Measurements from ENCODE around the gene ZNF747.
A peak's percentile ranks its signal among the peaks of the same experiment; 100 is the strongest.

The ZNF747 gene

DNA sequence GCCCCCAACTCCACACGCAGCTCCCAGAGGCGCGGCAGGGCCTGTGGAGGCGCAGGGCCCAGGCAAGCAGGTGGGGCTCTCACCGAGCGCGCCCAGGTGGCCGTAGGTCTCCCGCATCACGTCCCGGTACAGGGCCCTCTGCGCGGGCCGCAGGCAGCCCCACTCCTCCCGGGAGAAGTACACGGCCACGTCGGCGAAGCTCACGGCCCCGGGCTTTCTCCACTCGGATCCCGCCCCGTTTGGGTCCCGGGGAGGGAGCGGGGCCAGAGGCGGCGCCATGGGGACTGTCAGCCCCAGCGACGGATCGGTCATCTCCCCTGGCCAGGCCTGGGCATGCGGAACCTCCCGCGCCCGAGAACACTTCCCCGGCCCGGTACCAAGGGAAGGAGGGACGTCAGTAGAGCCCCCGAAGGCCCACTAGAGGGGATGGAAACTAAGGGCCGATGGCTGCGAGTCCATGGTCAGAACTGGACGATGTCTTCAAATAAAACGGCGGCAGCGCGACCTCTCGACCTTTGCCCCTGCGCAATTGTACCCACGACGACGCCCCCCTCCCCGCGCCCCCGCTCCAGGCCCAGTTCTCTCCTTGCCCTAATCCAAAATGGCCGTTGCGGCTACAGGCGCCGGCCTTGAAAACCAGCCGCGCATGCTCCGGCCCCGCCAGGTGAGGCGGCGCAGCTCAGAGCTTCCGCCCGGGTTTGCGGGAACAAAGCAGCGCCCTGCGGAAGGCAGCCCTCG lies at the start of gene ZNF747:
ZNF747 (minus strand) TSS at position 491 of the 738 bp plus-strand sequence; CDS start at position 312, 179 bp downstream.
- peak; percentile 84 for DNase-seq (ENCODE audit: low read depth)

DNA sequence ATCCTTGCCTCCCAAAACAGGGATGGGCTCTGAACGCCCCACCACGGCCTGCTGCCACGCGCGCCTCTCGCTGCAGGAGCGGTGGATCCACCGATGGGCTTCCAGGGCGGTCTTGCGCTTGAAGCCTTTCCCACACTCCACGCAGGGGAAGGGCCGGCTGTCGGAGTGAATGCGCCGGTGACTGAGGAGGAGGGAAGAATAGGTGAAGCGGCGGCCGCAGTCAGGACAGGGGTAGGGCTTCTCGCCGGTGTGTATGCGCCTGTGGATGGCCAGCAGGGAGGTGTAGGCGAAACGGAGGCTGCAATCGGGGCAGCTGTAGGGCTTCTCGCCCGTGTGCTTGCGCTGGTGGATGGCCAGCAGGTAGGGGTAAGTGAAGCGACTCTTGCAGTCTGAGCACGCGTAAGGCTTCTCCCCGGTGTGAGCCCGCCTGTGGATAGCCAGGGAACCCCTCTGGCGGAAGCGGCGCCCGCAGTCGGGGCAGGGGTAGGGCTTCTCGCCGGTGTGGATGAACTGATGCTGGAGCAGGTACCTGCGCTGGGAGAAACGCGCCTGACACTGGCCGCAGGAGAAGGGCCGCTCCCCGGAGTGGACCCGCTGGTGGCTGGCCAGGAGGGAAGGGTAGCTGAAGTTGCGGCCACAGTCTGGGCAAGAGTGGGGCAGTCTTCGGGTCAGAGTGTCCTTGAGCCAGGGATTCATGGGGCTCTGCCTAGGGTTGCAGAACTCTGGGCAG lies 48.1 kb upstream of the ZNF747 start:
- DNase-seq (ENCODE audit: low read depth): no peak

DNA sequence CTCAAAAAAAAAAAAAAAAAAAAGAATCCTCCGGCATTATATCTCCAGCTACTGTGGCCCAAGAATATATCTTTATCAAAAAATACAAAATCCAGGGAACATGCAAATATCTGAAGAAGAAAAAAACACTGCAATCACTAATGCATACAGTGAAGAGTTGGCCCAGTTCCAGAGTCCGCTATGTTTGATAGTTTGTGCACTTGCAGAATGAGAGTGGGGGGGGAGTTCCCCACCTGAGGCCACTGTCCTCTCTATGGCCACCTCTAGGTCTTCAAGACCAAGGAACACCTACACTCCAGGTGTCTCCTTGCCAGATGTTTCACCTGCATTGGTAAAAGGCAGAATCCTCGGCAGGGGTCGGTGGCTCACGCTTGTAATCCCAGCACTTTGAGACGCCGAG lies 46.8 kb upstream of the ZNF747 start:
- no peak for DNase-seq (ENCODE audit: low read depth)

DNA sequence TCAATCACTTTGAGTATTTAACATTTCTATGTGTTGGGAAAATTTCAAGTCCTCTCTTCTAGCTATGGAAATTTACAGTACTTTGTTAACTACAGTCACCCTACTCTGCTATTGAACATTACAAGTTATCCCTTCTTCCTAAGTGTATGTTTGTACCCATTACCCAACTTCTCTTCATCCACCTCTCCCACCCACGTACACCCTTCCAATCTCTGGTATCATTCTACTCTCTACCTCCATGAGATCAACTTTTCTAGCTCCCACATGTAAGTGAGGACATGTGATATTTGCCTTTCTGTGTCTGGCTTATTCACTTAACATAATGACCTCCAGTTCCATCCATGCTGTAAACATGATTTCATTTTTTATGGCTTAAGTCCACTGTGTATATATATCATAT lies 40.0 kb upstream of the ZNF747 start:
- no peak for DNase-seq (ENCODE audit: low read depth)

DNA sequence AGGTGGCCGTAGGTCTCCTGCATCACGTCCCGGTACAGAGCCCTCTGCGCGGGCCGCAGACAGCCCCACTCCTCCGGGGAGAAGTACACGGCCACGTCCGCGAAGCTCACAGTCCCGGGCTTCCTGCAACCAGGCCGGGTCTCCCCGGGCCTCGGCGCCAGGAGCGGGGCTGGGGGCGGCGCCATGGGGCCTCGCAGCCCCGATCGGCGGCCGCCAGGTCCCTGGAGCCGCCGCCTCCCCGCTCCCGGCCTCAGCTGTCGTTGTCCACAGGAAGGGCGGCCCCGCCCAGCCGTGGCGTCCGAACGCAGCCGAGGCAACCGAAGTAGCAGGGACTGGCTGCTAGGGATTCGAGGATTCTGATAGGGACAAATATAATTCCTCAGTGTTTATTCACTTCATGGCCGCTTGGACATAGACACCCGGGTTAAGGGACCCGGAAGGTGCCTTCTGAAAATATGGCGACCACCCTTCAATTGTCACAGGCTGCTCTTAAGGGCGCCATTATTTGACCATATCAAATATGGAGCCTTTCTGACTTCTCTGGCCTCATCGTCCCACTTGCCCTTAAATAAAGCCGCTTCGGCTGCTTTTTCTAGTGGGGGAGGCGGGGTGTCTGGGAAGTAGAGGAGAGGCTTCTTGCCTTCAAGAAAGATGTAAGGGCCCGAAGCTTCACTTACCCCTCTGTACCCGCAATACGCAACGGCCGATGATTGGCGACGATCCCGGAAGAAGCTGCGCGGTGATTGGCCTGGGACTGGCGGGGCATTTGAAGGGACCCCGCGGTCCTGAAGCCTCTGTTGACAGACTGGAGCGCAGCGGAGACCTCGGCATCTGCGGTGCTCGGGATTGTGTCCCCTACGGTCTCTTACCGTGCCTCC lies 37.0 kb upstream of the ZNF747 start, which contains the start of gene ZNF688:
ZNF688 (minus strand) TSS at position 270 of the 878 bp plus-strand sequence; CDS start at position 185, 85 bp downstream.
- peak; percentile 87 for DNase-seq (ENCODE audit: low read depth)

DNA sequence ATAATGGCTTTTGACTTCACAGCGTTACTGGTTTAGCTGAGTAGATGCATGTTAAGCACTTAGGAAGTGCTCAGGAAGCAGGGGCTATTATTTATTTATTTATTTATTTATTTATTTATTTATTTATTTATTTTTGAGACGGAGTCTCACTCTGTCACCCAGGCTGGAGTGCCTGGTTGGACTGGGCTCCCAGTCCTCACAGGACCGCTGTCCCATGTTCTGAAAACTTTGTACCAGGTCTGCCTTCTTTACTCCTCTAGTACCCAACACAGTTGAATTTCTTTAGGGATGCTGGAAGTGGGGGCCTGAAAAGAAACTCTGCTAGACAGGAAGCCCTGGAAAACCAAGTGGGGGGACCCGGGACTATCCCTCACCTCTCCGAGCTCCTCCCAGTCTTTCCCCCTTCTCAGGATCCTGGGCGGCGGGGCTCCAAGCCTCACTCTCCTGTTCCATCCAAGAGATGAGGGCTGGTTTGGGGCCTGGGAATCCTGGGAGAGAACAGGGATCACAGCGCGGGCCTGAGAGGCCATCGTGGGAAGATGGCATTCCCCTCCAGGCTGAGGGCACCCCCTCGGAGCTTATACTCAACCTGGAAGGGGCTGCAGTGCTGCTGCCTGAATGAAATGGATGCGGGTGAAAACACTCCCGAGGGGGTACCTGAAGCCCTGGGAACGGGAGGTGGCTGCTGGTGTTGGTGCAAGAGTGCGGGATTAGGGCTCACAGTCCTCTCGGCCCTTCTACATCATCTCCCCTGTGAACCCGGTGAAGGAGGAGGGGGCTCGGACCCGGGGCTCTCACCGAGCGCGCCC lies 36.2 kb upstream of the ZNF747 start:
- DNase-seq (ENCODE audit: low read depth): no peak

DNA sequence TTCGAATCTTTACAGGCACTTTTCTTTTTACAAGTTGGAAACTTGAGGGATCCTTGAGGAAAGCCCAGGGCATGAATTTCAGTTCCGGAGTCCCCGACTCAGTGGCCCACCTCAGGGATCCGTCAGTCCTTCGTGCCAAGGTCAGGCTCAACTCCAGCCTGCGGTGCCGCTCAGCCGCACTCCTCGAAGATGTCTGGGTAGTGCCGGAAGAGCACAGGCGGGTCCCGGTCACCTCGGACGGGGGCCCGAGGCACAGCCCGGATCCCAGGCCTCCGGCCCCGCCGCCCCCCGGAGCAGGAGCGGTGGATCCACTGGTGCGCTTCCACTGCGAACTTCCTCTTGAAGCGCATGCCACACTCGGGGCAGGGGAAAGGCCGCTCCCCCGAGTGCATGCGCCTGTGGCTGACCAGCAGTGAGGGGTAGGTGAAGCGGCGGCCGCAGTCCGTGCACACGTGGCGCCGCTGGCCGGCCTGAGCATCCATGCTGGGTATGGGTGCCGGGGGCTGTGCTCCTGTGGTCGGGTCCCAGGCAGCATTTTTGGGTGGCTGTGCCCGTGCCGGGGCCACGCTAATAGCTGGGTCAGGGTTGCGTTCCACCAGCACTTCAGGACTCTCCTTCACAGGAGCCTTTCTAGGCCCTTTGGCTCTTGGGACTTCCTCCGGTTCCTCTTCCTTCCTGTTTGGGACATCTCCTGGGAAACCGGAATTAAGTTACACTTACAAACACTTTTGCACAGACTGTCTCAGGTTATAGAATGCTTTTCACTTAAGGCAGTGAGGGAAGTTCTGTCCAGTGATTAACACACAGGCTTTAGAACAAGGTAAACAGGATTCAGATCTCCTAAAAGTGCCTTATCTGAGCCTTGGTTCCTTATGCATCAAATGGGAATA lies 35.3 kb upstream of the ZNF747 start:
- no peak for DNase-seq (ENCODE audit: low read depth)

DNA sequence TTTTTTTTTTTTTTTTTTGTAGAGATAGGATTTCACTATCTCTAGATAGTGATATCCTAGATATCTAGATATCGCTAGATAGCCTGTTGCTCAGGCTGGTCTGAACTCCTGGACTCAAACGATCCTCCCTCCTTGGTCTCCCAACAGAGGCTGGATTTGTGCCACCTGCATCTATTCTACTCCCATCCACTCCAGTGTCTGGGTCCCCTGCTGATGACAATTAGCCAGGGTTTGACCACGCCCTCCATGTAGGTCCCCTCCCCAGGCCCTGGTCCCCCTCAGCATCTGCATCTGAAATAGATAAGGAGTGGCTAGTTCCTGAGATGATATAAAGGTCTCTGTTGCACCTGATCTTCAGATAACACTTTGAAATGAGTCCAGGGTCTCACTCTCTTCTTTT lies 34.6 kb upstream of the ZNF747 start:
- DNase-seq (ENCODE audit: low read depth): no peak

DNA sequence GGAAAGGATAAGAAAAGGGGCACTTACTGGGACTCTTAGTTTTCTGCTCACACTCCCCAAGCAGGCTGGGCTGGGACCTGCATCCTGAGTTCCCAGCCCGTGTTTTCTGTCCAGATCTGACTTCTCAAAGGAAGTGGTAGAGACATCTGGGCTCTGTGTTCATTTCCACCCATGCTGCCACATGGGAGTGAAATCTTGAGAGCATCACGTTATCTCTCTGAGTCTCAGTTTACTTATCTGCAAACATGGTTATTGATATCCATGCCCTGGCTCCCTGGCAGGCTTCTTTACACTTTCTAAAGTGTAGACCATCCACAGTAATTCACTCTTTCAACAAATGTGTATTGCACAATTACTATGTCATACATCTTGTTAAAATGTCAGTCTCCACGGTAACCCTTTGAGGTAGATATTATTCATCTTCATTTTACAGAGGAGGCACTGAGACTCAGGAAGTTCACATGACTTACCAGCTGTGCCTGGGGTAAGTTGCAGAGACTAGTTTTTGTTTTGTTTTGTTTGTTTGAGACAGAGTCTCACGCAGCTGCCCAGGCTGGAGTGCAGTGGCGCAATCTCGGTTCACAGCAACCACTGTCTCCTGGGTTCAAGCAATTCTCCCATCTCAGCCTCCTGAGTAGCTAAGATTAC lies 33.5 kb upstream of the ZNF747 start:
- DNase-seq (ENCODE audit: low read depth): no peak

DNA sequence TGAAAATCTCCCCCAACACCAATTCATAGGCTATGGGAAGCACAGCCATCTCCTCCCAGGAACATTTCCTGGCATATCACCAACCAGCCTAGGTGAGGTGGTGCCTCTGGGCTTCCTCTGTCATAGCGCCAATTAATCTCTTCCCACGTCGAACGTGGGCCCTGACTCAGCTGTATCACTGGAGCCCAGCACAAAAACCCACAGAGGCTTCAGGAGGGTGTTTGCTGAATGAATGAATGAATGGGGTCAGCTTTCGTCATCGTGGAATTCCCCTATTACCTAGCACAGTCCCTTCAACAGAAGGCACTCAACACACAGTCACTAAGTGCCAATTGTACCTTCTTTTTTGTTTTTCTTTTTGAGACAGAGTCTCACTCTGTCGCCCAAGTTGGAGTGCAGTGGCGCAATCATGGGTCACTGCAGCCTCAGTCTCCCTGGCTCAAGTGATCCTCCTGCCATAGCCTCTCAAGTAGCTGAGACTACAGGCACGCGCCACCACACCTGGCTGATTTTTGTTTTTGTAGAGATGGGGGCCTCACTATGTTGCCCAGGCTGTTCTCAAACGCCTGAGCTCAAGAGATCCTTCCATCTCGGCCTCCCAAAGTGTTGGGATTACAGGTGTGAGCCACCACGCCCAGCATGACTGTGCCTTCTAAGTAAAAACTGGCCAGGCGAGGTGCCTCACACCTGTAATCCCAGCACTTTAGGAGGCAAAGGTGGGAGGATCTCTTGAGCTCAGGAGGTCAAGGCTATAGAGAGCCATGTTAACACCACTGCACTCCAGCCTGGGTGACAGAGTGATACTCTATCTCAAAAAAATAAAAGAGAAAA lies 32.7 kb upstream of the ZNF747 start:
- DNase-seq (ENCODE audit: low read depth): no peak

DNA sequence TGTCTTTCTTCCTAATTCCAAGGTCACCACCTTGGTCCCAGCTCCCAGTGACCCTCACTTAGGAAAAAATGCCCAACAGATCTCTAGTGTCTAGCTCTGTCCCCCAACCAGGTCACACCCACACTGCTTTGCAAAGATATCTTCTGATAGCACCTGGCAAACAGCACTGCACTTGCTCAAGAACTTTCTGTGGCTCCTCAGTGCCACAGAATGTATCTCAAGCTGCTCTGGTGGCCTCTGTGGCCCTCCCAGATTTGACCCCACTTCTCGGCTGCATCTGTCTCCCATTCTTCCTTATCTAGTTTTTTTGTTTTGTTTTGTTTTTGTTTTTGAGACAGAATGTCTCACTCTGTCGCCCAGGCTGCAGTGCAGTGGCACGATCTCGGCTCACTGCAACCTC lies 31.9 kb upstream of the ZNF747 start:
- DNase-seq (ENCODE audit: low read depth): no peak

DNA sequence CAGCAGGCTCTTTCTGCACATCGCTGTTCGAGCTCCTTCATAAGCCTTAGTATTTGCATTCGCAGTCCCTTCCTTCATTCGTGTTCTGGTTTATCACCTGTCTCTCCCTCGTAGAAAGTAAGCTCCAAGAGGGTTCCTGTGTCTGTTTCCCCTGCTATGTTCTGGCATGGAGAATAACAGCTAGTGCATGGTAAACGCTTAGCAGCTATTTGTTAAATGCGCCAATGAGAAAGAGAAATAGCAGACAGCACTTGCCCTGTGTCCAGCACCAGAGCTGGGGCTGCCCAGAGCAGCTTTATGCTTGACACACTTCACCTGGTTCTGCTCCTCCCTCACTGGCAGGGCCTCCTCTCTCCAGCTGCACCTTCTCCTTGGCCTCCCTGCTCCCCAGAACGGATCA lies 31.3 kb upstream of the ZNF747 start:
- no peak for DNase-seq (ENCODE audit: low read depth)

DNA sequence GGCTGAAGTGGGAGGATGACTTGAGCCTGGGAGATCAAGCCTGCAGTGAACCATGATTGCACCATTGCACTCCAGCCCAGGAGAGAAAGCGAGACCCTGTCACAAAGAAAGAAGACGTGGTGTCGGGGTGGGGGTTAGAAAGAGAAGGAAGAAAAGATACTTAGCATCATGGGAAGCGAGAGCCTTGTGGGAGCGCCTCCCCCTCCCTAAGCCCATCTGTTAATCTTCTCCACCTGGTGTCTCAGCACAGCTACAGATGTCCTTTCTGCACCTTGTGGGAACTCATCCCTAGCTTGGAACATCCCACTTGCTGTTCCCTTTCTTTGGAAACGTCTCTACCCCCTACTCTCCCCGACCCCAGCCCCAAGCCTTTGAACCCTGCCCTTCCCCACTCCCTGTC lies 30.9 kb upstream of the ZNF747 start:
- no peak for DNase-seq (ENCODE audit: low read depth)

DNA sequence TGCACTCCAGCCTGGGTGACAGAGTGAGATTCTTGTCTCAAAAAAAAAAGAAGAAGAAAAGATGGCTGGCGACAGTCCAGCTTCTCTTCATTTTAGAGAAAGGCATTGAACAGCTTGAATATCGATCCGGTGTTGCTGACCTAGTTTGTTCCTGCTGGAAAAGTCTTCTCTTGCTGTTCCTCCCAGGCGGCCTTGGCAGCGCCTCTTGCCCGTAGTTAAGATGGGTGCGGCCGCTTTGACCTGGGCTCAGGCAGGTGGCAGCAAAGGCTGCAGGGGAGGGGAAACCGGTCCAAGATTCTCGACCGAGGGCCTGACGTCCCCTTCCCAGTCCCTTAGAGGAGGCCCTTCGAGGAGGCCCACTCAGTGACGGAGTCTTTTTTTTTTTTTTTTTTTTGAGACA lies 27.4 kb upstream of the ZNF747 start:
- DNase-seq (ENCODE audit: low read depth): no peak

DNA sequence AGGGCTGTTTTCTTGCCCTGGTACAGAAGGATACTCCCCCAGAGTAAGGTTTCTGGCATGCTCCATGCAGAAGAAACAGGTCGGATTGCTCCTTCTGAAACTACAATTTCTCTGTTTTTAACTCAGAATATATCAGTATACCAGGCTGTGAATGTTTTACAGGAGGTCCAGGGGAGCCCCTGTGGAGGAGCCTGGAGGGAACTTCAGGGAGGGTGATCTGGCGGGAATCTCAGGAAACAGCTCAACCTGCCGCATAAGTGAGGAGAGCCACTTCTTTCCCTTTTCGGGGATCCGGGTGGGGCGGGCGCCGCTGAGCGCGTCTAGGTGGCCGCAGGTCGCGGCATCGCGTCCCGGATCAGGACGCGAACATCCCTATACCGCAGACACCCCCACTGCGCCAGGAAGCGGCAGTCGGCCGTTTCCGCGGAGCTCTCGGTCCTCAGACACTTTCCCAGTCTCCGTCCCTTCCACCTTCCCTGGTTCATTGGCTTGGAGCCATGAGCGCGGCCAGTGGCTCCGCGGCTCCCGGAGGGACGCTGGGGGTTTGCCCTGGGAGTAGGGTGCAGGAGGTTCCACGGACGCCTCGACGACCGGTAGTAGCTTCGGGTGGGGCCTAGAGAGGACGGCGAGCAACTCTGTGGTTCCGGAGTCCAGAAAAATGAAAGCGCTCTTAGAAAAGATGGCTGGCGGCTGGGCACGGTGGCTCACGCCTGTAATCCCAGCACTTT lies 26.6 kb upstream of the ZNF747 start:
- no peak for DNase-seq (ENCODE audit: low read depth)

DNA sequence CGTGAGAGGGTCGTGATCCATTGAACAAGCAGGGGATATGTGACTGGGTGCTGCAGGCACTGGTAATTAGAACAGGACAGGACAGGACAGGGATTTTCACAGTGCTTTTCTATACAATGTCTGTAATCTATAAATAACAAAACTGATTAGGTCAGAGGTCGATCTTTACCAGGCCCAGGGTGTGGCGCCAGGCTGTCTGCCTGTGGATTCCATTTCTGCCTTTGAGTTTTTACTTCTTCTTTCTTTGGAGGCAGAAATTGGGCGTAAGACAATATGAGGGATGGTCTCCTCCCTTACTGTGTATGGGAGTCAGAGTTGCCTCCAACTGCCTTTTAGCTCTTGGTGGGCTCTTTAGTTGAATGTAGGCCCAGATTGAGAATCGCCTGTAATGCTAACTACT lies 25.0 kb upstream of the ZNF747 start:
- DNase-seq (ENCODE audit: low read depth): no peak

DNA sequence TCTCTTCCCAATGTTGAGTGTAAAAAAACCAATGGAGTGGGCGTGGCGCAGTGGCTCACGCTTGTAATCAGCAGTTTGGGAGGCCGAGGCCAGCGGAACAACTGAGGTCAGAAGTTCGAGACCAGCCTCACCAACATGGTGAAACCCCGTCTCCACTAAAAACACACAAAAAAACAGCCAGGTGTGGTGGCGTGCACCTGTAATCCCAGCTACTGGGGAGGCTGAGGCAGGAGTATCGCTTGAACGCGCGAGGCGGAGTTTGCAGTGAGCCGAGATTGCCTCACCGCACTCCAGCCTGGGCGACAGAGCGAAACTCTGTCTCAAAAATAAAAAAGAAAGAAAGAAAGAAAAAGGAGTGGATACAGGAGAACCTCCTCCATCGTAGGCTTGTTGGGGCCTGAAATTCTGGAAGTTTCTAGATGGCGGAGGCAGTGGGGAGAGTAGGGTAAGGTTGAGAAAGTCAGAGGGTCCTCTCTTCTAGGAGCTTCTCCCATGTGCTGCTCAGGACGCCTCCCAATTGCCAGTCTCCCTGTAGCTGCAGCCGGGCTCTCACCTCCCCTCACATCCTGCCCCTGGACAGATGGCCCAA lies 24.2 kb upstream of the ZNF747 start:
- DNase-seq (ENCODE audit: low read depth): no peak
